Adipose tissue (tissue), 3 donors: ENCODE measurements around the gene CHCHD6. TPM values are rescaled to one million over a fixed set of nuclear protein-coding genes. Genes with fewer than 3 reads are reported as not detected.

Experiments
- H3K27ac ChIP-seq: one replicate; pipeline ENCODE4 v1.5.1; 2013; ENCODE audit warnings: low read depth, low read length
- WGBS, 3 donors: extraction: QIAGEN DNeasy Blood & Tissue Kit; methylation state at CpG; one replicate each; pipeline ENCODE4 v1.1.7; 2013; 5-methylcytosine and 5-hydroxymethylcytosine counted together
- polyA plus RNA-seq, 3 donors: library from polyadenylated mRNA; stranded (reverse); fragments of 200-250 nt; gene quantifications; one replicate each; pipeline ENCODE4 v1.2.3, GENCODE V29; 2013
- donor health status: healthy with polysubstance abuse.
- donor health status: Bipolar disorder and iron deficiency.
- donor health status: healthy.

CHCHD6 gene
- polyA plus RNA-seq, 3 donors: 10.0 to 12.9 (median 10.2) TPM

- 59 to 71% (median 70%) methylated on average over 4 of the region's 4 CpGs for WGBS, 3 donors
Measured at GRCh38 chr3:126750756-126751121, 46.7 kb downstream of the CHCHD6 start.

GRCh38 chr3:126751611-126752302, 47.7 kb downstream of the CHCHD6 start:
- 71 to 77% (median 76%) methylated on average over 7 of the region's 7 CpGs for WGBS, 3 donors
- H3K27ac ChIP-seq: no peak overlapping the region

More at GRCh38 chr3:126750756-126751121, 46.7 kb downstream of the CHCHD6 start:
- no peak overlapping the region for H3K27ac ChIP-seq

- 55 to 58% (median 56%) methylated on average over 15 of the region's 15 CpGs for WGBS, 3 donors
- H3K27ac ChIP-seq: no peak overlapping the region
Measured at GRCh38 chr3:126752303-126753190, 48.5 kb downstream of the CHCHD6 start.

GRCh38 chr3:126753191-126754160, 49.4 kb downstream of the CHCHD6 start:
- H3K27ac ChIP-seq: no peak overlapping the region
- WGBS, 3 donors: 88 to 92% (median 91%) methylated on average over 14 of the region's 14 CpGs

- WGBS, 3 donors: 85 to 92% (median 88%) methylated on average over 5 of the region's 5 CpGs
- H3K27ac ChIP-seq: no peak overlapping the region
Measured at GRCh38 chr3:126755866-126756265, 51.8 kb downstream of the CHCHD6 start.

GRCh38 chr3:126758026-126758425, 54.0 kb downstream of the CHCHD6 start:
- 76 to 91% (median 90%) methylated on average over 3 of the region's 3 CpGs for WGBS, 3 donors
- no peak overlapping the region for H3K27ac ChIP-seq

- no peak overlapping the region for H3K27ac ChIP-seq
- WGBS, 3 donors: 92 to 96% (median 93%) methylated on average over 4 of the region's 4 CpGs
Measured at GRCh38 chr3:126758882-126759281, 54.8 kb downstream of the CHCHD6 start.

- no peak overlapping the region for H3K27ac ChIP-seq
- 73 to 94% (median 91%) methylated on average over 1 of the region's 1 CpG for WGBS, 3 donors
Measured at GRCh38 chr3:126760541-126760940, 56.5 kb downstream of the CHCHD6 start.

- no peak overlapping the region for H3K27ac ChIP-seq
Measured at GRCh38 chr3:126763035-126763434, 59.0 kb downstream of the CHCHD6 start.

- 93 to 95% (median 94%) methylated on average over 17 of the region's 17 CpGs for WGBS, 3 donors
- H3K27ac ChIP-seq: no peak overlapping the region
Measured at GRCh38 chr3:126765187-126766069, 61.4 kb downstream of the CHCHD6 start.

- 97 to 99% (median 97%) methylated on average over 7 of the region's 7 CpGs for WGBS, 3 donors
- no peak overlapping the region for H3K27ac ChIP-seq
Measured at GRCh38 chr3:126766653-126767052, 62.6 kb downstream of the CHCHD6 start.

GRCh38 chr3:126768903-126769302, 64.9 kb downstream of the CHCHD6 start:
- 88 to 97% (median 93%) methylated on average over 3 of the region's 3 CpGs for WGBS, 3 donors
- H3K27ac ChIP-seq: no peak overlapping the region

GRCh38 chr3:126770096-126770495, 66.1 kb downstream of the CHCHD6 start:
- no peak overlapping the region for H3K27ac ChIP-seq

GRCh38 chr3:126773167-126773566, 69.1 kb downstream of the CHCHD6 start:
- WGBS, 3 donors: 88 to 93% (median 91%) methylated on average over 5 of the region's 5 CpGs

GRCh38 chr3:126773783-126774182, 69.7 kb downstream of the CHCHD6 start:
- WGBS, 3 donors: 92 to 100% (median 100%) methylated on average over 1 of the region's 1 CpG
- H3K27ac ChIP-seq: no peak overlapping the region

More at GRCh38 chr3:126773167-126773566, 69.1 kb downstream of the CHCHD6 start:
- H3K27ac ChIP-seq: no peak overlapping the region

- 81 to 89% (median 82%) methylated on average over 3 of the region's 3 CpGs for WGBS, 3 donors
- no peak overlapping the region for H3K27ac ChIP-seq
Measured at GRCh38 chr3:126777366-126777765, 73.3 kb downstream of the CHCHD6 start.

- H3K27ac ChIP-seq: no peak overlapping the region
- WGBS, 3 donors: 41 to 94% (median 91%) methylated on average over 1 of the region's 1 CpG
Measured at GRCh38 chr3:126780666-126781065, 76.6 kb downstream of the CHCHD6 start.

GRCh38 chr3:126781406-126781805, 77.4 kb downstream of the CHCHD6 start:
- whole genome bisulfite sequencing, 3 donors: 71 to 97% (median 82%) methylated on average over 3 of the region's 3 CpGs
- H3K27ac ChIP-seq: no peak overlapping the region
